H54 (cell line): ENCODE measurements around the gene LEUTX.

Experiments
- DNase-seq: peaks from one replicate; pipeline ENCODE4 v3.0.0; 2011; ENCODE audit warnings: low spot score, mixed read lengths; ENCODE audit not compliant: insufficient read length
- FAIRE-seq: peaks from 3 replicates; lab custom pipeline; 2011; peaks lifted over from hg19 to GRCh38; lab: Jason Lieb, UNC
- POLR2A ChIP-seq: IDR thresholded peaks from 2 replicates; pipeline ENCODE4 v1.6.1; 2011; ENCODE audit warnings: low read depth, mild to moderate bottlenecking, low read length

LEUTX gene, protein sequence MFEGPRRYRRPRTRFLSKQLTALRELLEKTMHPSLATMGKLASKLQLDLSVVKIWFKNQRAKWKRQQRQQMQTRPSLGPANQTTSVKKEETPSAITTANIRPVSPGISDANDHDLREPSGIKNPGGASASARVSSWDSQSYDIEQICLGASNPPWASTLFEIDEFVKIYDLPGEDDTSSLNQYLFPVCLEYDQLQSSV

DNA sequence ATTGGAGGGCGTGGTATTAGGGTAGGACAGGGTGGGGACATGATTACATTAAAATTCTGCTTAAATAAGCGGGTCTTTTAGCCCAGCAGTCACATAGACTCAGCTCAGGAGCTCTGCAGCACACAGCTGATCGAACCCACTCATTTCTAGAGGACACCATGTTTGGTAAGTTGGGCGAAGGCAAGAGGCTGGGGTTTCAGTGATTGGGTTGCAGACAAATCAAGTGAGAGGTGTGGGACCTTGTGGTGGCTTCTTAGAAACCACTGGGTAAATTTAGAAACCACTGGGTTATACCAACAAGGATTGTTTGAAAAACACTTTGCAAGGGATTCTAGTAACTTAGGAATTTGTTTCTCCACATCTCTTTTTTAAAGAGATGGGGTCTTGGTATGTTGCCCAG is at the start of gene LEUTX:
Gene LEUTX, plus strand, starts transcription at position 92 of the 400 bp plus-strand sequence. Its CDS starts 67 bp downstream, at position 159.
- TF ChIP-seq POLR2A: no peak
- DNase-seq (no peak), FAIRE-seq (no peak)

DNA sequence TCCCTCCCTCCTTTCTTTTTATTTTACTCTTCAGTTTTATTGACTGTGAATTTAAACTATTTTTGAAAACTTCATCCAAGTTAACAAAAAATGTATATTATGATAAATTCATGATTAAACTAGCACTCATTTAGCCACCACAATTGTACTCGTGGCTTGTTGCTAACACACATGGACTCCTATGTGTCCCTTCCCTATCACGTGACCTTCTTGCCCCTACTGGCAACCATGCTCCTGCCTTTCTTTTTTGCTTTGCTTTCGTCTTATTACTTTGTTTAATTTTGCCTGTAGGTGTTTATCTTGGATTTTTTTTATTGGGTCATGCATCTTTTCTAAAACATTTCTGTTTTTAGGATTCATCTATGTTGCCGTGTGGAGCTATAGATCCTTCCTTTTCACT is 49.1 kb upstream of the LEUTX start:
- TF ChIP-seq POLR2A: no peak
- FAIRE-seq (no peak), DNase-seq (no peak)

DNA sequence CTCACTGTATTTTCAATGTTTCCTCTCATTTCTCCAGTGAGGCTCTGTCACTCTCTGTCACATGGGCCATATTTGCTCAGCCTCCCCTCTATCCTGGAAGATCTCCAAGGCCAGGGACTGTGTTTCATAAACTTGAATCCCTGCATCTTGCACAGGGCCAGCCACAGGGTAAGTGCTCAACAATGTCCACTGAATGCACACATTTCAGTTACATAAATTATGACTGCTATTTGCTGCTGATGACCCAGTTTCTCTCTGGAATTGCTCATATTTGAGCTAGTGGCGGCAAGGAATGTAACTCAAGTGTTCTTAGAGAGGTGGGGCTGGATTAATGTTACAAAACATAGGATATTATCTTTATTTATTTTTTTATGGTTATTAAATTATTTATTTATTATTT is 47.0 kb upstream of the LEUTX start:
- DNase-seq: no peak
- TF ChIP-seq POLR2A: no peak
- FAIRE-seq: no peak

DNA sequence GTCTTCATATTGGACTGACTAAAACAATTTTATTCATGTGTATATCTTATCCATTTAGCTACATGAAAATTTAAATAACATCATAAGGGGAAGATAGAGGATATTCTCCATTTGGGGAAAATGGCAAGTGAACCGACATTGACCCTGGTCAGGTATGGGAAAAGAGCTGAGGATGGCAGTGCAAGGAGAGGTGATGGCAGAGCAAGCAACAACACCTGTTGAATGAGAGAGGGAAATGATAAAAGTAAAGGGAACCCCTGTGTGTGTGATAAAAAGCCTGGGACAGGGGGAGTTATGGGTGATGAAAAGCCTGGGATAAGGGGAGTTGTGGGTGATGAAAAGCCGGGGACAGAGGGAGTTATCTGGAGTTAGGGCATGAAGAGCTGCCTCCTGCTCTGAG is 44.8 kb upstream of the LEUTX start:
- DNase-seq (no peak), FAIRE-seq (no peak)
- TF ChIP-seq POLR2A: no peak

DNA sequence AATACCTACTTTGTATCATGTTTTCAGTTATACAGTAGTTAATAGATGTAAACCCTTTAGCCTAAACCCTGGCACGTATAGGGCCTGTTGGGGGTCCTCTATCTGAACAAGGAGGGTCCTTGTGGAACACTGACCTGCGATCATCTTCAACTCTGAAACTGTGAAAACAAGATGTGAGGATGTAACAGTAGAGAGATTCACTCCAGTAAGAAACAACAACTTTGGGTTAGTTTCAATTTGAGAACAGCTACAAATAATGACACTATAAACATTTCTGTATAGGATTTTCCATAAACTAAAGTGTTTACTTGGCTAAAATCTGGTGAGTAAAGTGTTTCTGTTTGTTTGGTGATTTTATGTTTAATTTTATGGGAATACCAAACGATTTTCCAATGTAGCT is 43.0 kb upstream of the LEUTX start:
- FAIRE-seq: no peak
- TF ChIP-seq POLR2A: no peak
- DNase-seq: no peak

DNA sequence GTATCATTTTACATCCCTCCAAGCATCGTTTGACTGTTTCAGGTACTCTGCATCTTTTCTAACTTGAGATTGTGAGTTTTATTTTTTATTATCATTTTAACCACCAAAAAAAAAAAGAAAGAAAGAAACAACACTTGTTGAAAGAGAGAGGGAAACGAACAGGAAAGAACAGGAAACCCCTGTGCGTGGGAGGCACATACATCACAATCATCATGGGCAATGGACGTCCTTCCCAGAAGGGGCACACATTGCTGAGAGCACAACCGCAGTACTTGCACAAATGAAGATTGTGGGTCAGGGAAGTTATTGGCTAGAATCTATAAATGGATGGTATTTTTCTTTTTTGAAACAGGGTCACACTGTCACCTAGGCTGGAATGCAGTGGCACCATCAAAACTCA is 42.6 kb upstream of the LEUTX start:
- DNase-seq: no peak
- no peak for TF ChIP-seq POLR2A
- FAIRE-seq: no peak

DNA sequence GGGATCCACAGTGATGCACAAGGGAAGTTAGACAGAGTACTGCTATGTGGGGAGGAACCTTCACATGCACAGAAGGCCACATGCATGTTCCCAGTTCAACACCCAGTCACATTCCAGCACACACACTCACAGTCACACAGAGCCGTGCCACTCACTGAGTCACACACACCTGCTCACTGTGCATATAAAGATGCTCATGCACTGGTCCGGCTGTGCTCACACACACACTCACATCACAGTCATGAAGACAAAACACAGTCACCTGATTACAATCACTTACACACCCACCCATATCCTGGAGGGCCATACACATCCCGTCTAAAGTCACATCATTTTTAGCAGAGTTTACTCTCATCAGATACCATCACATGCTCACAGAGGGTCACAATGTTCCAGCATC is 41.3 kb upstream of the LEUTX start:
- no peak for TF ChIP-seq POLR2A
- no peak for FAIRE-seq
- no peak for DNase-seq

DNA sequence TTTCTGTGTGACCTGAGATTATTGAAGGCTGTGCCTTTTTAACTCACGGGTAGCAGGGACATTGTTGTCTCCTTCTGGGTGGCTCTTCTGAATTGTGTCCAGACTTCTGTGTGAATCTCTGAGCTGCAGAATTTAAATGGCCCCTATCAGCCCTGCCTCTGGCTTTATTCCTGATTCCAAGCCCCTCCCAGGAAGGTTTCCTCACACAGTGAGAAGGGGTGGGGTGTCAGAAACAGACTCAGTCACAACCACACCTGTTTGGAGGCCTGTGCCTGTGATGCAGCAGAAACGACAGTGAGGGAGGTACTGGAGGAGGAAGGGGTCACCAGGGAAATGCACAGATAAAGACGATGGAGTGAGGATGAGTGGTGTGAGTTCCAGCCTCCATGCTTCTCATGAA is 40.8 kb upstream of the LEUTX start, which contains the start of gene CLC:
Gene CLC, minus strand, starts transcription at position 139 of the 400 bp plus-strand sequence. Its CDS starts 77 bp downstream, at position 62.
- FAIRE-seq (no peak), DNase-seq (no peak)
- TF ChIP-seq POLR2A: no peak

DNA sequence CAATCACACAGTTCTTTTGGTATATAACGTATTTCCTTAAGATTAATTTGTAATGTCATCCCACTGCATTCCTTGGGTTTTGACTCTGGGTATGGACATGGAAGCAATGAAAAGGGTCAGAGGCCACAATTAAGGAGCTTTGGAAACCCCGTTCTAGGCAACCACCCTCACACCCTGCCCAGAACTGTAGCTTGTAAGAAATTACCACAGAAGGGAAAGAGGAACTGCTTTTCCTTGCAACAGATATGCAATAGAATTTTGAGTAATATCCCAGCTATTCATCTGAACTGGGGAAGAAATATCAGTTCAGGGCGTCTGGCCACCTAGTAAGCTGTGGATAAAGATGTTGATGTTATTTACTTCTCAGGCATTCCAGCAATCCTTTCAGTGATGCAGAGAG is 39.8 kb upstream of the LEUTX start:
- no peak for DNase-seq

DNA sequence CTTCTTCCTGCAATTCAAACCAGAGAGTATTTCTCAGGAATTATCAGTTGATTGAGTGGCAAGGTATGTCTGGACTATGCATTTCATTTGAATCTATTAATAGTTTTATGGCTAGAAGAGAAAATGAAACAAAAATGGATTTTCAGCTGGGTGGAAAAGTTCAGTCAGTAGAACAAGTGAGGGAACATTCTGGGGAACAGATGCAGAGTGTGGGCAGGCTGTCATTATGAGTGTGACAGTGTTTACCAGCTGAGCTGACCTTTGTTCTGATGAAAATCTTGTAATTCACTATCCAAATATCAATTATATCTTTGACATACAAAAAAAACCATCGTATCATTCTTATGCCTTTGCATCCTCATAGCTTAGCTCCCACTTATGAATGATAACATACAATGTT is 38.3 kb upstream of the LEUTX start:
- DNase-seq (no peak), FAIRE-seq (no peak)
- no peak for TF ChIP-seq POLR2A

More for the DNA sequence above, 39.8 kb upstream of the LEUTX start:
- TF ChIP-seq POLR2A: no peak
- no peak for FAIRE-seq

DNA sequence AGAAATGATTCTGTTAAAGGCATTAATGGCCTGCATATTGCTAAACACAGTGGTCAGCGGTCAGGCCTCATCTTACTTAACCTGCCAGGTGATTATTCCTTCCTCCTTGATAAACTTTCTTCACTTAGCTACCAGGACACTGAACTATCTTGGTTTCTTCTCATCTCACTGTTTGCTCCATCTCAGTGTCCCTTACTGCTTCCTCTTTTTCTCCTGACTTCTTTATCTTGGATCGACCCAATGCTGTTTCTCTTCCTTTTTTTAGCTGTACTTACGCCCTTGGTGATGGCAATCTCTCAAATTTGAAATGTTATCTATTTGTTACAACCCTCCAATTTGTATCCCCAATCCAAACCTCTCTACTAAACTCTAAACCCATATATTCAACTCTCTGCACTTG is 33.0 kb upstream of the LEUTX start:
- FAIRE-seq (no peak), DNase-seq (no peak)
- TF ChIP-seq POLR2A: no peak

DNA sequence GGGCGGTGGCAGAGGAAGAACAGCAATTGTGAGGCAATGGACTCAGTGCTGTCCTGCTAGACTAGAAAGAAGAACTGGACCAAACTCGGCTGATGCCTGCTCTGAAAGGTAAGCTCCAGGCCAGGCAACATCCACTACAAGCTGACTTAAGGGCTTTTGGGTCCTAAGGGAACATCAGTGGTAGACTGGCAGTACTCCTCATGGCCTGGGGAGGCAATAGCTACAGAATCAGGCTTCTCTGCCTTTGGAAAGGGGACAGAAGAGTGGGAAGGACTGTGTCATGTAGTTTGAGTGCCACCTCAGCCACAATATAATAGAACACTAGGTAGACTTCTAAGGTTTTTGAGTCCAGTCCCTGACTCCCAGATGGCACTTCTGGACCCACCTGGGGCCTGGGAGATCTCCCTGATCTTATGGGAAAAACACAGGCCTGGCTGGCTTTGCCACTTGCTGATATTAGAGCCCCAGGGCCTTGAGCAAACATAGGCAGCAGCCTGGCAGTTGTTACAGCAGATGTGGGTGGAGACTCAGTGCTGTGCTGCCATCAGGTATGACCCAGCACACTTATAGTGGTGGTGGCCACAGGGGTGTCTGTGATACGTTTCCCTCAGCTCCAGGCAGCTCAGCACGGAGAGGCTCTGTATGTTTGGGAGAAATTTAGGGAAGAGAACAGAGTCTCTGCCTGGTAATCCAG is 31.7 kb upstream of the LEUTX start:
- no peak for TF ChIP-seq POLR2A
- DNase-seq (no peak), FAIRE-seq (no peak)

DNA sequence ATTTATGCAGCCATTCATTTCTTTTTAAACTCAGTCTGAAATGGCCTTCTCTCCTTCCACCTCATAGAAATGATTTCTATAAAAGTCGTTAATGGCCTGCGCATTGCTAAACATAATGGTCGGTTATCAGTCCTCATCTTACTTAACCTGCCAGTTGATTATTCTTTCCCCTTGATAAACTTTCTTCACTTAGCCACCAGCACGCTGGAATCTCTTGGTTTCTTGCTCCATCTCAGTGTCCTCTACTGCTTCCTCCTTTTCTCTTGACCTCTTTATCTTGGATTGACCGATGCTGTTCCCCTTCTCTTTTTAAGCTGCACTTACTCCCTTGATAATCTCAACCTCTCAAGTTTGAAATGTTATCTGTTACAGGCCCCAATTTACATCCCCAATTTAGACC is 28.7 kb upstream of the LEUTX start:
- no peak for DNase-seq
- no peak for TF ChIP-seq POLR2A

DNA sequence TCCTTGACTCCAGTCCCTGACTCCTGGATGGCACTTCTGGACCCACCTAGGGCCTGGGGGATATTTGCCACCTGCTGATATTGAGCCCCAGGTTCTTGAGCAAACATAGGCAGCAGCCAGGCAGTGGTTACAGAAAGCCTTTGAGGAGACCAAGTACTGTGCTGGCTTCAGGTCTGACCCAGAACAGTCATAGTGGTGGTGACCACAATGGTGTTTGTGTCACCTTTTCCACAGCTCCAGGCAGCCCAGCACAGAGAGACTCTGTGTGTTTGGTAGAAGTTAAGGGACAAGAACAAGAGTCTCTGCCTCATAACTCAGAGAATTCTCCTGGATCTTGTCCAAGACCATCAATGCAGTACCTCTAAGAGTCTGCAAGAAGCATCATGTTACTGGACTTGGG is 26.3 kb upstream of the LEUTX start:
- no peak for TF ChIP-seq POLR2A
- FAIRE-seq: no peak
- DNase-seq: no peak

More for the DNA sequence above, 28.7 kb upstream of the LEUTX start:
- no peak for FAIRE-seq

DNA sequence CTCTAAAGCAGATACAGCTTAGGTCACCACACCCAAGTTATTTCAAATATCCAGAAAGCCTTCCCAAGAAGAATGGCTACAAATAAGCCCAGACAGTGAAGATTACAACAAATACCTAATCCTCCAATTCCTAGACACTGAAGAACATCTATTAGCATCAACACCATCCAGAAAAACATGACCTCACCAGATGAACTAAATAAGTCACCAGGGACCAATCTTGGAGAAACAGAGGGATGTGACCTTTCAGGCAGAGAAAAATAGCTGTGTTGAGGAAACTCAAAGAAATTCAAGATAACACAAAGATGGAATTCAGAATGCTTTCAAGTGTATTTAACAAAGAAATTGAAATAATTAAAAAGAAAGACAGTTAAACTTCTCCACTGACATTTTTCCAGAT is 25.9 kb upstream of the LEUTX start:
- DNase-seq (no peak), FAIRE-seq (no peak)
- TF ChIP-seq POLR2A: no peak
